Tibial artery (tissue), 4 donors: ENCODE data around the gene LRP10.
"Not testable (repeated sequence)": the region's sequence is repeated elsewhere in the genome, so short reads cannot be mapped to it uniquely, and the experiment has no call there.

Experiments used
- DNase-seq, 2 donors: peaks; one replicate each; pipeline ENCODE4 v3.0.0-alpha.2; 2019
- H3K27ac ChIP-seq, 2 donors: fragments of 200-600 bp; sonication (generic) in 1 of 2; 1 replicate in 1 of 2; 2 replicates in 1 of 2; pipeline ENCODE4 v1.5.1; 2018 to 2019; ENCODE audit warnings: mild to moderate bottlenecking in 1 of 2
- H3K27me3 ChIP-seq, 2 donors: fragments of 200-600 bp; sonication (generic) in 1 of 2; one replicate each; pipeline versions ENCODE4 v1.5.1 to v1.6.0; 2016 to 2019
- H3K36me3 ChIP-seq, 3 donors: fragments of 200-600 bp; sonication (generic) in 2 of 3; one replicate each; pipeline ENCODE4 v1.5.1; 2016 to 2019; ENCODE audit warnings: mild to moderate bottlenecking in 2 of 3
- H3K4me1 ChIP-seq, 4 donors: fragments of 200-600 bp; sonication (generic) in 2 of 4; 1 replicate in 3 of 4; 2 replicates in 1 of 4; pipeline ENCODE4 v1.5.1; 2016 to 2019
- H3K4me3 ChIP-seq, 2 donors: fragments of 200-600 bp; sonication (generic) in 1 of 2; 1 replicate in 1 of 2; 2 replicates in 1 of 2; pipeline ENCODE4 v1.5.1; 2018 to 2019; ENCODE audit warnings: mild to moderate bottlenecking in 2 of 2
- H3K9me3 ChIP-seq, 3 donors: fragments of 200-600 bp; sonication (generic) in 1 of 3; one replicate each; pipeline ENCODE4 v1.5.1; 2016 to 2019
- intact Hi-C: fragments of 100-400 bp; cut with DNase I; formaldehyde crosslinking; loops from one replicate; pipeline ENCODE4 v1.15.0; 2023; ENCODE audit warnings: low total_unique reads
- TF ChIP-seq, protein P1 (sequence below), 2 experiments: fragments of 200-600 bp in 1 of 2; fragments of 450-650 bp in 1 of 2; IDR thresholded peaks; one replicate each; pipeline ENCODE4 v1.5.1; 2017 to 2019; ENCODE audit warnings: antibody characterized with exemption in 2 of 2, mild to moderate bottlenecking in 1 of 2, moderate library complexity in 1 of 2

Gene LRP10

GRCh38 chr14:22856428-22856827 lies 15.1 kb upstream of the LRP10 start:
- DNase-seq, result peak in 1 of 2 donors; percentile 21
- Histone ChIP-seq H3K4me3 (no peak overlapping the region), H3K36me3 (no peaks in the 10 kb centered on the region), H3K4me1 (peaks cover 0 to 51% (median 24%) of the 10 kb centered on the region in 4 donors), H3K9me3 (no peaks in the 10 kb centered on the region), H3K27me3 (no peaks in the 10 kb centered on the region), H3K27ac (no peak overlapping the region)
- intact Hi-C loops, result loop anchor here (10.0 kb wide), 1 partner anchor 302 kb away; no protein-coding TSS in a partner anchor
- TF ChIP-seq, protein P1, sequence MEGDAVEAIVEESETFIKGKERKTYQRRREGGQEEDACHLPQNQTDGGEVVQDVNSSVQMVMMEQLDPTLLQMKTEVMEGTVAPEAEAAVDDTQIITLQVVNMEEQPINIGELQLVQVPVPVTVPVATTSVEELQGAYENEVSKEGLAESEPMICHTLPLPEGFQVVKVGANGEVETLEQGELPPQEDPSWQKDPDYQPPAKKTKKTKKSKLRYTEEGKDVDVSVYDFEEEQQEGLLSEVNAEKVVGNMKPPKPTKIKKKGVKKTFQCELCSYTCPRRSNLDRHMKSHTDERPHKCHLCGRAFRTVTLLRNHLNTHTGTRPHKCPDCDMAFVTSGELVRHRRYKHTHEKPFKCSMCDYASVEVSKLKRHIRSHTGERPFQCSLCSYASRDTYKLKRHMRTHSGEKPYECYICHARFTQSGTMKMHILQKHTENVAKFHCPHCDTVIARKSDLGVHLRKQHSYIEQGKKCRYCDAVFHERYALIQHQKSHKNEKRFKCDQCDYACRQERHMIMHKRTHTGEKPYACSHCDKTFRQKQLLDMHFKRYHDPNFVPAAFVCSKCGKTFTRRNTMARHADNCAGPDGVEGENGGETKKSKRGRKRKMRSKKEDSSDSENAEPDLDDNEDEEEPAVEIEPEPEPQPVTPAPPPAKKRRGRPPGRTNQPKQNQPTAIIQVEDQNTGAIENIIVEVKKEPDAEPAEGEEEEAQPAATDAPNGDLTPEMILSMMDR (IDR thresholded peaks at IDR 0.05), result no peak

DNA sequence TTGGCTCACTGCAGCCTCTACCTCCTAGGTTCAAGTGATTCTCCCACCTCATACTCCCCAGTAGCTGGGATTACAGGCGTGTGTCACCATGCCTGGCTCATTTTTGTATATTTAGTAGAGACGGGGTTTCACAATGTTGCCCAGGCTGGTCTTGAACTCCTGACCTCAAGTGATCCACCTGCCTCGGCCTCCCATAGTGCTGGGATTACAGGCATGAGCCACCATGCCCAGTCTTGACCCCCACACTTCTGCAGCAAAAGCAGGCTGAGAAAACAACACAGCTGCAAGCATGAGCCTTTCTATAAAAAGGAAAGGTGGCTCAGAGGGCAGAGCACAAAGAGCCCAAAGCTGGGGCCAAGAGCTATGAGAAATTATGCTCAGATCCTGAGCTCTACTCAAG lies 11.2 kb upstream of the LRP10 start:
- H3K9me3 ChIP-seq, H3K27me3 ChIP-seq, H3K36me3 ChIP-seq, intact Hi-C loops, H3K4me3 ChIP-seq: not testable (repeated sequence)
- peak in 1 of 2 donors; percentile 60 for DNase-seq
- peaks cover 0 to 29% (median 6%) of the 10 kb centered on the region in 4 donors for H3K4me1 ChIP-seq
- peak overlapping the region in 1 of 2 donors; percentile 64 for H3K27ac ChIP-seq

GRCh38 chr14:22861651-22862050 lies 9.9 kb upstream of the LRP10 start:
- H3K27me3 ChIP-seq, result no peaks in the 10 kb centered on the region
- H3K4me3 ChIP-seq, result no peak overlapping the region
- no peak for DNase-seq
- intact Hi-C loops, result no loop called here
- no peaks in the 10 kb centered on the region for H3K36me3 ChIP-seq
- no peaks in the 10 kb centered on the region for H3K9me3 ChIP-seq
- TF ChIP-seq, protein P1 (IDR thresholded peaks at IDR 0.05), result no peak
- H3K27ac ChIP-seq, result no peak overlapping the region
- peaks cover 0 to 29% (median 6%) of the 10 kb centered on the region in 4 donors for H3K4me1 ChIP-seq

DNA sequence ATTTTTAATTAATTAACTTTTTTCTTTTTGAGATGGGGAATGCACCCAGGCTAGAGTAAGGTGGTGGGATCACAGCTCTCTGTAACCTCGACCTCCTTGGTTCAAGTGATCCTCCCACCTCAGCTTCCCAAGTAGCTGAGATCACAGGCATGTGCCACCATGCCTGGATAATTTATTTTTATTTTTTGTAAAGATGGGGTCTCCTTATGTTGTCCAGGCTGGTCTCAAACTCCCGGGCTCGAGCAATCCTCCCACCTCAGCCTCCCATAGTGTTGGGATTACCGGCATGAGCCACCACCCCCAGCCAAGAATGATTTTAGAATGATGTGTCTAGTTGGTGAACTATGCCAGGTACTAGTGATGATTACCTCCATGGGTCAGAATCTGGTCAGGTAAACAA lies 6.6 kb upstream of the LRP10 start:
- intact Hi-C loops, result loop anchor here (5.0 kb wide), 1 partner anchor 38 kb away; the partner anchor contains the start of gene MRPL52
- Histone ChIP-seq H3K9me3 (no peaks in the 10 kb centered on the region), H3K36me3 (no peaks in the 10 kb centered on the region), H3K4me1 (peaks cover 0 to 17% (median 9%) of the 10 kb centered on the region in 4 donors), H3K27ac (no peak overlapping the region), H3K27me3 (no peaks in the 10 kb centered on the region), H3K4me3 (no peak overlapping the region)
- no peak for DNase-seq
- TF ChIP-seq, protein P1 (IDR thresholded peaks at IDR 0.05), result no peak

DNA sequence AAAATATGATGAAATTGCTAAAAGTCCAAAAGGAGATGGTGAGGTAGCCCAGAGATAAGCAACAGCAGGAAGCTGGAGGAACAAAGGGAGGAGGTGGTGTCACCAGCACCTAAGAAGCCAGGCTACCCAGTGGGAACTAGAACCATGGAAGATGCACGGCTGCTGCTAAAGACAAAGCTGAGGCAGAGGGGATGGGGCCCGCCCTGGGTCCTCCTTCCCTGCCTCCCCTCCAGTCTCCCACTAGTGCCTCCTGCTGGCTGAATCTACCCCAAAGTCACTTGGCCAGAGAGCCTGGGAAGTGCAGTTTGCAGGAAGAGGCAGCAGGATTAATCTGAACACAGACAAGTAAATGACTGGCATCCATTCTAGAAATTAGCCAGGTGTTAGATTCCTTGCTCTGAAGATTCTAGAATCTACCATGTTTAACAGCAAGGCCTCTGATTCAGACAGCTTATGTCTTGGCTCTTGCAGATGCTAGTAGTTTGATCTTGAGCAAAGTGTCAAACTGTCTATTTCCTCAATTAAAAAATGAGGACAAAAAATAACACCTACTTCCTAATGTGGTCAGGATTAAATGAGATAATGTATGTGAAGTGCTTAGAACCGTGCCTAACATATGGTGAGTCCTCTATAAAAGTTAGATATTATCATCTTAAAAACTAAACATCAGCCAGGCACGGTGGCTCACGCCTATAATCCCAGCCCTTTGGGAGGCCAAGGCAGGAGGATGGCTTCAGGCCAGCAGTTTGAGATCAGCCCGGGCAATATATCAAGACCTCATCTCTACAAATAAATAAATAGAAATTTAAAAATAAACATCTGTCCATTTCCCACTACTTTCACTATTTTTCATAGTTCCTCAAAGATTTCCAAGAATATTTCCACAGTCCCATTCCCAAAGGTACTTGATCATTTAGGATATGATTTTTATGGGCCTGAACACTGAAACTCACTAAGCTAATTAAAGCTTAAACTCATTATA lies 5.8 kb upstream of the LRP10 start:
- no peaks in the 10 kb centered on the region for H3K9me3 ChIP-seq
- no peak overlapping the region for H3K27ac ChIP-seq
- intact Hi-C loops, result loop anchor here (5.0 kb wide), 1 partner anchor 38 kb away; the partner anchor contains the start of gene MRPL52
- TF ChIP-seq, protein P1 (IDR thresholded peaks at IDR 0.05), result no peak
- H3K4me3 ChIP-seq, result no peak overlapping the region
- no peaks in the 10 kb centered on the region for H3K36me3 ChIP-seq
- peak in 1 of 2 donors; percentile 10 for DNase-seq
- no peaks in the 10 kb centered on the region for H3K27me3 ChIP-seq
- H3K4me1 ChIP-seq, result peaks cover 0 to 17% (median 14%) of the 10 kb centered on the region in 4 donors

GRCh38 chr14:22866874-22867273 lies 4.7 kb upstream of the LRP10 start:
- Histone ChIP-seq H3K36me3 (no peaks in the 10 kb centered on the region), H3K27me3 (no peaks in the 10 kb centered on the region), H3K27ac (no peak overlapping the region), H3K4me1 (peaks cover 0 to 17% (median 14%) of the 10 kb centered on the region in 4 donors), H3K9me3 (no peaks in the 10 kb centered on the region), H3K4me3 (no peak overlapping the region)
- DNase-seq, result no peak
- TF ChIP-seq, protein P1 (IDR thresholded peaks at IDR 0.05), result no peak
- intact Hi-C loops, result loop anchor here (5.0 kb wide), 1 partner anchor 40 kb away; the partner anchor contains the start of gene MRPL52
